Activated naive CD8-positive, alpha-beta T cell treated with anti-CD3 and anti-CD28 coated beads for 36 hours (primary cell): Measurements from ENCODE around the gene RPP30. TPM values are rescaled to one million over a fixed set of nuclear protein-coding genes. Genes with fewer than 3 reads are reported as not detected.
A peak's percentile ranks its signal among the peaks of the same experiment; 100 is the strongest.
"Not testable (repeated sequence)": the region's sequence is repeated elsewhere in the genome, so short reads cannot be mapped to it uniquely, and the experiment has no call there.

Experiments used
- DNase-seq: peaks from one replicate; pipeline ENCODE4 v3.0.0; 2021
- H3K27ac Mint-ChIP-seq: one replicate; pipeline ENCODE4 v1.8.0; 2022; ENCODE audit warnings: mild to moderate bottlenecking, moderate library complexity, mixed read lengths
- H3K27me3 Mint-ChIP-seq: one replicate; pipeline ENCODE4 v1.8.0; 2022; ENCODE audit warnings: mild to moderate bottlenecking, mixed read lengths
- H3K36me3 Mint-ChIP-seq: one replicate; pipeline ENCODE4 v1.8.0; 2021; ENCODE audit warnings: mild to moderate bottlenecking, mixed read lengths
- H3K4me1 Mint-ChIP-seq: one replicate; pipeline ENCODE4 v1.8.0; 2021; ENCODE audit warnings: mixed read lengths
- H3K4me3 Mint-ChIP-seq: one replicate; pipeline ENCODE4 v1.8.0; 2022; ENCODE audit warnings: mild to moderate bottlenecking, moderate library complexity, mixed read lengths
- H3K9me3 Mint-ChIP-seq: one replicate; pipeline ENCODE4 v1.8.0; 2022; ENCODE audit warnings: mixed read lengths
- total RNA-seq, 2 experiments: library from RNA; stranded (reverse); gene quantifications; one replicate each; pipeline ENCODE4 v1.2.3, GENCODE V29; 2021

The RPP30 gene
- total RNA-seq, 2 experiments from 2014 or later, result 81.5 to 88.0 TPM

DNA sequence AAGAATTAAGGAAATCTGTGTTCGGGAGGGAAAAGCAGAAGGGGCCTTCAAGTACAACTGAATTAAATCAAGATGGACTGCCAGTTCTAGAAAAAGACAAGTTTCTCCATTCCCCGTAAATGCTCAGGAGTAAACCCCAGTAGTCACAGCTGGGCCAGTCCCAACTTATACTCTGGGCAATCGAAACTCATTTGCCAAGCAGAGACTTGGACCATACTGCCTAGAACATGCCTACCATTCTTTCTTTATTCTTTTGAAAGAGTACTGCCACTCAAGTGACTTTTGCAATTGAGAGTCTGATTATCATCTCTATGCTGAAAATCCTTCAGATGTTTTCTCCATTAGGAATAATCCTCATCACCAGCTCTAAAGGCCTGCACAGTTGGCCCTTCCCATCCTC, 21.4 kb downstream of the RPP30 start:
- DNase-seq, result no peak
- Mint-ChIP-seq H3K36me3 (peaks cover 22% of the 10 kb centered on the region), H3K27ac (no peak overlapping the region), H3K4me3 (no peak overlapping the region), H3K9me3 (no peaks in the 10 kb centered on the region), H3K27me3 (no peaks in the 10 kb centered on the region), H3K4me1 (peaks cover 15% of the 10 kb centered on the region)

GRCh38 chr10:90896916-90897315, 25.1 kb downstream of the RPP30 start:
- Mint-ChIP-seq H3K27ac (peak overlapping the region; percentile 43), H3K36me3 (peaks cover 19% of the 10 kb centered on the region), H3K4me1 (peaks cover 15% of the 10 kb centered on the region)
- not testable (repeated sequence) for H3K9me3 Mint-ChIP-seq, H3K27me3 Mint-ChIP-seq, DNase-seq, H3K4me3 Mint-ChIP-seq

DNA sequence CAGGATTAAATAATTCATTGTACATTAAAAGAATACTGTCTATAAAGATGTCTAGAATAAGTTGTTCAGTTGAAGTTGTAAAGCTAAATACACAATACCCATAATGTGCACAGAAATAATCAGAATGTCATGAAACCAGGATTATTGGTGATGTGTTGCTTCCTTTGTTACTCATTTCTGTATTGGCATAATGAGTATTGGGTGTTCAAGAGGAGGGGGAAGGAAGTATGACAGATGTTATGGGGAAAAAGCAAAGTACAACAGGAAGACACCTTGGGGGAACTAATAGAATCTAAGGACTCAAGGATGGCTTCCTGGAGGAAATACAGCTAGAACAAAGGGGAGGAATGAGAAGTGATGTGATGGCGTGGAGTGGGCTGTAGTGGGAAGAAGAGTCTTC, 34.2 kb downstream of the RPP30 start:
- Mint-ChIP-seq H3K4me1 (peaks cover 13% of the 10 kb centered on the region), H3K27me3 (no peaks in the 10 kb centered on the region), H3K4me3 (no peak overlapping the region), H3K27ac (peak overlapping the region; percentile 10), H3K36me3 (peaks cover 28% of the 10 kb centered on the region), H3K9me3 (peaks cover 2% of the 10 kb centered on the region)
- no peak for DNase-seq

- Mint-ChIP-seq H3K27me3 (no peaks in the 10 kb centered on the region), H3K9me3 (peaks cover 2% of the 10 kb centered on the region), H3K4me3 (no peak overlapping the region), H3K36me3 (peaks cover 28% of the 10 kb centered on the region), H3K27ac (no peak overlapping the region), H3K4me1 (peaks cover 13% of the 10 kb centered on the region)
- DNase-seq, result no peak
These were observed 34.8 kb downstream of the RPP30 start for GRCh38 chr10:90906596-90906995.

GRCh38 chr10:90911133-90912051, 39.6 kb downstream of the RPP30 start:
- no peak overlapping the region for H3K27ac Mint-ChIP-seq
- H3K27me3 Mint-ChIP-seq, result peaks cover 3% of the 10 kb centered on the region
- no peak overlapping the region for H3K4me3 Mint-ChIP-seq
- H3K9me3 Mint-ChIP-seq, result peaks cover 2% of the 10 kb centered on the region
- peaks cover 8% of the 10 kb centered on the region for H3K4me1 Mint-ChIP-seq
- peak; percentile 43 for DNase-seq
- peaks cover 17% of the 10 kb centered on the region for H3K36me3 Mint-ChIP-seq

DNA sequence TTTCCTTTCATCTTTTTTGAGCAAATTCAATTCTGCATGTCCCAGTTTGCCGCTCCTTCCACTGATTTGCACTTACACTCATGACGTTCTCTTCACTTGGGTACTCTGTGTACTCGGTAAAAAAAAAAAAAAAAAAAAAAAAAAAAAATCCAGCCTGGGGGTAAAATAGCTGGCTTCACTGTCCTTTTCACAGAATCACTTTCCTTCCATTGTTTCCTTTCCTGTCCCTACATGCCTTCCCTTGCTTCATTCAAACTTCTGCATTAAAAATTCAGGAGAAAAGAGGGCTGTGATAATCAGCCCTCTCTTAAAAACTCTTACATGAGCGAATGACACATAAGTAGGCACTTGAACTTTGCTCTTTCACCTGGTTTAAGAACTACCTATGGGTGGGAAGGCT, 40.4 kb downstream of the RPP30 start:
- Mint-ChIP-seq H3K36me3 (peaks cover 10% of the 10 kb centered on the region), H3K4me3 (no peak overlapping the region), H3K27ac (no peak overlapping the region), H3K4me1 (peaks cover 2% of the 10 kb centered on the region), H3K9me3 (peaks cover 2% of the 10 kb centered on the region), H3K27me3 (peaks cover 3% of the 10 kb centered on the region)
- DNase-seq, result no peak

DNA sequence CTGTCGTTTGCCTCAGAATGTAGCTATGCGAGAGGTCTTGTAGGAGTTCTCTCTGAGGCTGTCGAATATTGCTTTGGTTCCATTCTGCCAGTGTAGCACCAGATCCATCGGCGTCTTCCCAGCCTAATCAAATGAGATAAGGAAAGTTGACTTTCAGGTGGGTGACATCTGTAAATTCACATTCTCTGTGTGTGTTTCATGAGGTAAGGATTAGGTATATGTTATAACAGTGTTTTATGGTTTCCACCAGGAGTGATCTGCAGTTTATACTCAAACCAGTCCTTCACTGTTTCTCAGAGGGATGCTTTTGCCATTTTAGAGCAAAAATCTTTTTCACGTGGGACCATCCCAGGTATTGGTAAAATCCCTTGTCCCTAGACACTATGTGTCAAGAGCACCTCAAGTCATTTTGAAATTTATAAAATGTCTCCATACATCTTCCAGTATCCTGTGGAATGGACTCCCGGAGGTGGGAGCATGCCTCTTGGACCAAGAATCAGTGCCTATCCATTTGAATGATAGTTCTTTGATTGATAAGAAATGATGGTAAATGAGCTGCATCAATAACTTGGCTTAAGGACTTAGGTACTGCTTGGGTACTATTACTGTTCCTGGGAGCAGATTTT, 41.2 kb downstream of the RPP30 start:
- no peaks in the 10 kb centered on the region for H3K9me3 Mint-ChIP-seq
- peaks cover 2% of the 10 kb centered on the region for H3K4me1 Mint-ChIP-seq
- no peak overlapping the region for H3K27ac Mint-ChIP-seq
- no peak for DNase-seq
- peaks cover 4% of the 10 kb centered on the region for H3K36me3 Mint-ChIP-seq
- peaks cover 3% of the 10 kb centered on the region for H3K27me3 Mint-ChIP-seq
- no peak overlapping the region for H3K4me3 Mint-ChIP-seq

- no peak overlapping the region for H3K4me3 Mint-ChIP-seq
- no peak overlapping the region for H3K27ac Mint-ChIP-seq
- no peaks in the 10 kb centered on the region for H3K36me3 Mint-ChIP-seq
- no peaks in the 10 kb centered on the region for H3K9me3 Mint-ChIP-seq
- H3K27me3 Mint-ChIP-seq, result peaks cover 3% of the 10 kb centered on the region
- peaks cover 2% of the 10 kb centered on the region for H3K4me1 Mint-ChIP-seq
- no peak for DNase-seq
These were observed 42.1 kb downstream of the RPP30 start for GRCh38 chr10:90913774-90914420.

GRCh38 chr10:90914992-90915765, 43.4 kb downstream of the RPP30 start:
- Mint-ChIP-seq H3K27me3 (peaks cover 3% of the 10 kb centered on the region), H3K9me3 (no peaks in the 10 kb centered on the region), H3K27ac (no peak overlapping the region), H3K4me1 (peaks cover 2% of the 10 kb centered on the region), H3K4me3 (no peak overlapping the region), H3K36me3 (no peaks in the 10 kb centered on the region)
- no peak for DNase-seq

- no peak overlapping the region for H3K4me3 Mint-ChIP-seq
- no peak for DNase-seq
- no peak overlapping the region for H3K27ac Mint-ChIP-seq
- peaks cover 2% of the 10 kb centered on the region for H3K4me1 Mint-ChIP-seq
- H3K36me3 Mint-ChIP-seq, result no peaks in the 10 kb centered on the region
- no peaks in the 10 kb centered on the region for H3K9me3 Mint-ChIP-seq
- H3K27me3 Mint-ChIP-seq, result peaks cover 3% of the 10 kb centered on the region
These were observed 43.9 kb downstream of the RPP30 start for GRCh38 chr10:90915766-90916075.

- peaks cover 2% of the 10 kb centered on the region for H3K4me1 Mint-ChIP-seq
- no peak overlapping the region for H3K27ac Mint-ChIP-seq
These were observed 44.8 kb downstream of the RPP30 start for GRCh38 chr10:90916392-90917237.

DNA sequence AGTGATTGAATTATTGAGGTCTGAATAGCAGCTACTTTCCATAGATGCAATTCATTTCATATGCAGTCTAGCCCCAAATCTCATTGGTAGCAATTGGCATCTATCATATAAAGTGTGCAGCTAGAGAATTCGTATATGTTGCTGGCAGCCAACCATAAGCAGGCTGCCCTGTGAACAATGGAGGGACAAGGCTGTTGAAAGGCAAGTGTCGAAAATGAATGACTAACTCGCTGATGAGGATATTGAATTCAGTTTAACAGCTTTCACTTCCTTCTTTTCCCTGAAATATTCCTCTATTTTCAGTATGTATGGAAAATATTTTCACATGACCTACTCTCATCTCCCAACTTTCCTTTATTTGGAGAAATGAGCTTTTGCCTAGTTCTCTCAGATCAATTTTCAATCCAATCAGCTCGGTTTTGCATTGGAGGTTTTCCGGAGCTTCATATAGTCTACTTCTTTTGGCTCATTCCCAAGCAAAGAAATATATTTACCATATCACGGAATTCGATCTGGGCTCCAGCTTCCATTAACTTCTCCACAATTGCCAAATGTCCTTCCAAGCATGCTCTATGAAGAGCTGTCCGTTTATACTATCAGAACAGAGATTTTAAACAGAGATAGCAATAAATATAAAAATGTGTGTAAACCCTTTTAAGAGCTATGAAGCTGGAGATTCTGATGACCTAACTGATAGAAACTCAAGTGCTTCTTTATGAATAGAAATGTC, 45.6 kb downstream of the RPP30 start:
- no peaks in the 10 kb centered on the region for H3K9me3 Mint-ChIP-seq
- no peak overlapping the region for H3K27ac Mint-ChIP-seq
- H3K4me3 Mint-ChIP-seq, result no peak overlapping the region
- H3K36me3 Mint-ChIP-seq, result no peaks in the 10 kb centered on the region
- H3K4me1 Mint-ChIP-seq, result no peaks in the 10 kb centered on the region
- peaks cover 3% of the 10 kb centered on the region for H3K27me3 Mint-ChIP-seq
- DNase-seq, result no peak

More at GRCh38 chr10:90916392-90917237, 44.8 kb downstream of the RPP30 start:
- Mint-ChIP-seq H3K27me3 (peaks cover 3% of the 10 kb centered on the region), H3K4me3 (no peak overlapping the region), H3K9me3 (no peaks in the 10 kb centered on the region), H3K36me3 (no peaks in the 10 kb centered on the region)
- DNase-seq, result no peak

GRCh38 chr10:90917968-90918318, 46.2 kb downstream of the RPP30 start:
- peaks cover 3% of the 10 kb centered on the region for H3K27me3 Mint-ChIP-seq
- no peak overlapping the region for H3K4me3 Mint-ChIP-seq
- DNase-seq, result no peak
- no peaks in the 10 kb centered on the region for H3K36me3 Mint-ChIP-seq
- H3K9me3 Mint-ChIP-seq, result no peaks in the 10 kb centered on the region
- no peak overlapping the region for H3K27ac Mint-ChIP-seq
- no peaks in the 10 kb centered on the region for H3K4me1 Mint-ChIP-seq
